Measurements from ENCODE around the gene KLK15.

KLK15 gene

DNA sequence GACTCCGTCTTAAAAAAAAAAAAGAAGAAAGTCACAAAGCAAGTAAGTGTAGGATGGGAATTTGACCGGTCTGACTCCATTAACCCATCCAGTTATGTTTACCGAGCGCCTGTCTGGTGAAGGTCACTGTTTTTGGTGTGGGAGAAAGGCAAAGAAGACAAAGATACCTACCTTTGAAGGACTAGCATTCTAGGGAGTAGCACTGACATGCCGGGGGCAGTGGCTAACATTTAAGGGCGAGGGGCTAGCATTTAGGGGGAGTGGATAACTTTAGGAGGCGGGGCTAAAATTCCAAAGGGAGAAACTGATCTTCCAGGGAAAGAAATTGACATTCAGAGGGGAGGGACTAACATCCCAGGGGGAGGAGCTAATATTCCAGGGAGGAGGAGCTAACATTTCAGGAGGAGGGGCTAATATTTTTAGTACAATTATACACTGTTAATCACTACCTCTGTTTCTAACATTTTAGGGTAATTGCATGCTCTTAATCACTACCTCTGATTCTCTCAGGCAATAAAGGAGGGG lies 54.4 kb downstream of the KLK15 start:
- H3K9ac ChIP-seq (ENCODE audit: low read length): no peak overlapping the region
- no peak overlapping the region for H3K4me3 ChIP-seq (ENCODE audit: low read length)
- peaks cover 9% of the 10 kb centered on the region; the same call in 1 of the 2 replicates for H3K27me3 ChIP-seq (ENCODE audit: low read depth, low read length)
- no peaks in the 10 kb centered on the region; the same call in 1 of the 2 replicates for H3K4me1 ChIP-seq (ENCODE audit: low read length)
- H2AFZ ChIP-seq (ENCODE audit: low read depth, low read length): no peak overlapping the region
- no peak overlapping the region for H3K4me2 ChIP-seq (ENCODE audit: low read length)
- H3K27ac ChIP-seq (ENCODE audit: low read length): no peak overlapping the region
- no peaks in the 10 kb centered on the region for H3K9me3 ChIP-seq (ENCODE audit: insufficient read depth, low read length)
- no peaks in the 10 kb centered on the region for H4K20me1 ChIP-seq (ENCODE audit: insufficient read depth, low read length)
- no peak for TF ChIP-seq EZH2phosphoT487 (IDR thresholded peaks at IDR 0.05; ENCODE audit: low read depth)
- TF ChIP-seq CTCF (IDR thresholded peaks at IDR 0.05; ENCODE audit: low read depth, low read length): no peak
- no peaks in the 10 kb centered on the region for H3K36me3 ChIP-seq (replicated peaks; ENCODE audit: low read depth, low read length)
- H3K79me2 ChIP-seq (ENCODE audit: low read length): no peaks in the 10 kb centered on the region

- Histone ChIP-seq H3K36me3 (replicated peaks; ENCODE audit: low read depth, low read length) (no peaks in the 10 kb centered on the region), H3K4me2 (ENCODE audit: low read length) (no peak overlapping the region), H3K27ac (ENCODE audit: low read length) (no peak overlapping the region), H2AFZ (ENCODE audit: low read depth, low read length) (no peak overlapping the region), H4K20me1 (ENCODE audit: insufficient read depth, low read length) (no peaks in the 10 kb centered on the region), H3K27me3 (ENCODE audit: low read depth, low read length) (peaks cover 9% of the 10 kb centered on the region; the same call in 1 of the 2 replicates), H3K9me3 (ENCODE audit: insufficient read depth, low read length) (no peaks in the 10 kb centered on the region), H3K4me3 (ENCODE audit: low read length) (no peak overlapping the region), H3K9ac (ENCODE audit: low read length) (no peak overlapping the region), H3K4me1 (ENCODE audit: low read length) (no peaks in the 10 kb centered on the region), H3K79me2 (ENCODE audit: low read length) (no peaks in the 10 kb centered on the region)
- TF ChIP-seq CTCF (IDR thresholded peaks at IDR 0.05; ENCODE audit: low read depth, low read length): no peak
- TF ChIP-seq EZH2phosphoT487 (IDR thresholded peaks at IDR 0.05; ENCODE audit: low read depth): no peak
Measured at GRCh38 chr19:50777830-50778303, 55.5 kb downstream of the KLK15 start.

- H3K4me1 ChIP-seq (ENCODE audit: low read length): no peaks in the 10 kb centered on the region
- no peaks in the 10 kb centered on the region for H4K20me1 ChIP-seq (ENCODE audit: insufficient read depth, low read length)
- H3K9ac ChIP-seq (ENCODE audit: low read length): no peak overlapping the region
- no peak overlapping the region for H3K4me2 ChIP-seq (ENCODE audit: low read length)
- H3K79me2 ChIP-seq (ENCODE audit: low read length): no peaks in the 10 kb centered on the region
- TF ChIP-seq CTCF (IDR thresholded peaks at IDR 0.05; ENCODE audit: low read depth, low read length): no peak
- TF ChIP-seq EZH2phosphoT487 (IDR thresholded peaks at IDR 0.05; ENCODE audit: low read depth): no peak
- no peak overlapping the region for H3K27ac ChIP-seq (ENCODE audit: low read length)
- no peak overlapping the region for H3K4me3 ChIP-seq (ENCODE audit: low read length)
- 0 out of 2 replicates have a peak, but pooled peaks cover 4% of the 10 kb centered on the region for H3K27me3 ChIP-seq (ENCODE audit: low read depth, low read length)
- no peaks in the 10 kb centered on the region for H3K36me3 ChIP-seq (replicated peaks; ENCODE audit: low read depth, low read length)
- H3K9me3 ChIP-seq (ENCODE audit: insufficient read depth, low read length): no peaks in the 10 kb centered on the region
- no peak overlapping the region for H2AFZ ChIP-seq (ENCODE audit: low read depth, low read length)
Measured at GRCh38 chr19:50777261-50777660, 56.1 kb downstream of the KLK15 start.

GRCh38 chr19:50776131-50776530 lies 57.2 kb downstream of the KLK15 start:
- no peaks in the 10 kb centered on the region for H4K20me1 ChIP-seq (ENCODE audit: insufficient read depth, low read length)
- no peak overlapping the region for H3K27ac ChIP-seq (ENCODE audit: low read length)
- H3K4me2 ChIP-seq (ENCODE audit: low read length): no peak overlapping the region
- TF ChIP-seq CTCF (IDR thresholded peaks at IDR 0.05; ENCODE audit: low read depth, low read length) (no peak), EZH2phosphoT487 (IDR thresholded peaks at IDR 0.05; ENCODE audit: low read depth) (no peak)
- H3K36me3 ChIP-seq (replicated peaks; ENCODE audit: low read depth, low read length): no peaks in the 10 kb centered on the region
- no peaks in the 10 kb centered on the region for H3K79me2 ChIP-seq (ENCODE audit: low read length)
- H3K27me3 ChIP-seq (ENCODE audit: low read depth, low read length): 0 out of 2 replicates have a peak, but pooled peaks cover 4% of the 10 kb centered on the region
- no peaks in the 10 kb centered on the region for H3K9me3 ChIP-seq (ENCODE audit: insufficient read depth, low read length)
- H3K4me1 ChIP-seq (ENCODE audit: low read length): no peaks in the 10 kb centered on the region
- H2AFZ ChIP-seq (ENCODE audit: low read depth, low read length): no peak overlapping the region
- H3K4me3 ChIP-seq (ENCODE audit: low read length): no peak overlapping the region
- H3K9ac ChIP-seq (ENCODE audit: low read length): no peak overlapping the region

Measured in OCI-LY3 (cell line).